Pons (tissue), 1 donor: ENCODE results near the gene IGSF21.
A peak's percentile ranks its signal among the peaks of the same experiment; 100 is the strongest.

Experiments used
- DNase-seq: peaks from one replicate; pipeline ENCODE4 v3.0.0-alpha.2; 2016; ENCODE audit warnings: low spot score

IGSF21 gene

DNA sequence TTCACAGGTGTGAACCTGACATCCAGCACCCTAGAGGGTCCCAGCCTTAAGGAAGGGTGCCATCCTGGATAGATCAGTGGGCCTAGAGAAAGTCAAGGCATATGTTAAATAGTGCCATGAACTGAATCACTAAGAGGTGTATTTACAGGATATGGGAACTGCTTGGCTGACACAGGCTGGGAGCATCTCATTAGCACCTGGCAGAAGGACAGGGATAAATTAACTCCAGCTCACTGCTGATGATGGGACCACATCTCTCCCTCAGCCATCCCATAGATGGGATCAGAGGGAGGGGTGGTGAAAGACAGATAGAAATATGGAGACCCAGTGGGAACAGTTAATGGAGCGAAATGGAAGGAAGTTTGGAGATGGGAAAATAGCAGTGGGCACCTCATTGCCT lies 122.0 kb downstream of the IGSF21 start:
- DNase-seq = no peak

DNA sequence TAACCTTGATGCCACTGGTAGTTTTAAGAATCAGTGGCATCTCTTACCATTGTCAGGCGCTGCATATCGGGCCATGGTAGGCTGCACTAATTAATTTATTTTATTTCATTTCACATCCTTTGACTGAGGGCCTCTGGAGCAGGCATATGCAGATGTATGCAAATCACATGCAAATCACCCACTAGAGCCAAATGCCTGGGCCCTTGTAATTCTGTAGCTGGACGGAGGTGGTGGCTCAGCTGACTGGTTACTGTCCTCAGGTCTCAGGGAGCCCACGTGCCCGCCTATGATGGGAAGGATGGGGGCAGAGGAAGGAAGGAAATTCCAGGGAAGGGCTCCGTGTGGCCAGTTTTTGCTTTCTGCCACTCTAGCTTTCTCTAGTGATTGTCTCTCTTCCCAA lies 122.7 kb downstream of the IGSF21 start:
- DNase-seq = no peak

DNA sequence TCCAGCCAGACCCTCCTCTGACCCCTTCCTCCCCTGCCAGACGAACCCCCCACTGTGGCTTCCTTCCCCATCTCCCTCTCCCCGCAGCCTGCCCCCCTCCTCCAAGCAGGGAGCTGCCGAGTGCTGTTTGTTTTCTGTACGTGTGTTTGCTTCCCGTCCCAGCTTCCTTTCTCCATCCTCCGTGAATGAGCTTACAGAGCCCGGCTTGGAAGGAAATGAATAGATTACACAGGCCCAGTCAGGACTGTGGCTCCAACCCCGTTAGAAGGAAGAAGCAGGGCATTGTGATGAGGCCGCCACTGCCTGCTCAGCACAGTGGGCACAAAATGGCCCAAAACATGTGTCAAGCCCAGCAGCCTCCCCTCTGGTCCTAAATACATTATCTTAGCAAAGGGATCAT lies 123.2 kb downstream of the IGSF21 start:
- DNase-seq = peak; percentile 96

DNA sequence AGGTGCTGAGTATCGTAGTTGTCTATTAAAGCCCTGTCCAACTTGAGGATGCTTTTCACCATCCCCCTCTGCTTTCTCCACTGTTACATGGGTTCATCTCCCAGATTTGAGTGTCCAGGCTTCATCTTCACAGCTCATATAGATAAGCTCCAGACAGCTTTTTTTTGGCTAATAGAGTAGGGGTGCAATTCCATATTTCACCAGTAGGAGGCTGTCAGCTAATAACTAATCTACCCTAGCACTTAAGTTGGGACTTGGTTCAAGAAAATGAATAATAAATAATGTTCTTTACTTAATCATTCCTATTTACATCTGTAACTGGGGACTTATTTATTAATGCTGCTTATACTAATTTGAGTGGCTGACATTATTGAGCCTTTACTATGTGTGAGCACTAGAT lies 124.5 kb downstream of the IGSF21 start:
- DNase-seq = no peak

DNA sequence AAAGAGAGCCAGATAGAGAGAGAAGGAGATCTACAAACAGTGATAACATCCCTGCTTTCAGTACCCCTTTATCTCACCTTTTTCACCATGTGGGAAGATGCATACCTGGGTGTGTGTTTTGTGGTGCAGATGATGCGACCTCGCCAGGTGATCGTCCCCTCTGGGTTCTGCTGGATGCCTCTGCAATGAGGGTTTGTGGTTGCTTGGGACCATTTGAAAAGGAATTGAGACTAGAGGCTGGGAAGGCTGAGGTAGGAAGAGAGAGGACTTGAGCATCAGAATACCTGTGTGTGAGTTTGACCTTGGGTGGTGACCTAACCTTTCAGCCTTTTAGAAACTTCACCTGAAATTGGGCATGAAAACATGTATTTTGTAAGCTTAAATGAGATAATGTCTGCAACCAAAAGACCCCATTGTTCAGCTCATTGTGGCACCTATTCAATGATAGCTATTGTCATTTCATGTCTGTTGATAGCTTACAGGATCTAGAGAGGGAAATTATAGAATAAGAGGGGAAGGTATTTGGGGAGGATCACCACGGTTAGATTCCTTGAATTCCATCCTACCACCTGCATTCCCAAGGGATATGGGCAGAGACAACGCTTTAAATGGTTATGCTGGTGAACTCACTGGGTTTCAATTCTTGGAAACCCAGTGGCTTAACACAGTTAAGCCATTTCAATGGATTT lies 125.7 kb downstream of the IGSF21 start:
- DNase-seq = no peak

DNA sequence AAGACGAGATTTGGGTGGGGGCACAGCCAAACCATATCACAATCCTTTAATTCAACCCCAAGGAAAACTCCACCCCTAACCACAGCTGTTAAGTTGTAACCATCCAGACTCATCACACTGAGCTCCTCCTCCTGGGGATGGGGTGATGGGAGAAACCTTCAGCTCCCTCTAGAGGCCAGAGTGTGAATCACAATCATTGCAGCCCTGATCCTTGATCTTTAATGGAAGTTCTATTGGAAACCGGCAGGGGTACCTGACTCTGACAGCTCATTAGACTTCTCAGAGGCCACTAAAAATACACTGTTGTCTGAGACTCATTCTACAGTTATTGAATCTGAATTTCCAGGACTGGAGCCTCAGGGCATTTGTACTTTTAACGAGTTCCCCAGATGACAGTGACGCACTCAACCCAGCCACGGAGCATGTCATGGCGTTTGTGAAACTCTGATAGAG lies 127.2 kb downstream of the IGSF21 start:
- peak; percentile 86 for DNase-seq

DNA sequence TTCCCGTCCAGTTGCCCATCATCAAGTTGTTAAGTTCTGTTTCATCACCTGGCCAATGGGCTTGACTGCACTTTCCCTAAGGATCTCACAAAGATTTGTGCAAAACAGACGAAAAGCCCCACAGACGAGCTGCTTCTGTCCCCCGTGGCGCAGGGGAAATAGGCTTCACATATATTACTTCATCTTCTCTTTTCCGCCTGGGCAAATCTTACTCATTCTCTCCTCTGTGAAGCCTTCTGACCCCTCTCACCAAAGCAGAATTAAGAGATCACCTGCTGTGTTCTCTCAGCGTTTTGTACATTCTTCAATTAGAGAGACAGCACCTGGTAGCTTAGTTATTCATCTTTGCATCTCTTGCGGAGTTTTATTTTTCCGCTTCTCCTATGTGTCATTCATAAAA lies 129.8 kb downstream of the IGSF21 start:
- no peak for DNase-seq

DNA sequence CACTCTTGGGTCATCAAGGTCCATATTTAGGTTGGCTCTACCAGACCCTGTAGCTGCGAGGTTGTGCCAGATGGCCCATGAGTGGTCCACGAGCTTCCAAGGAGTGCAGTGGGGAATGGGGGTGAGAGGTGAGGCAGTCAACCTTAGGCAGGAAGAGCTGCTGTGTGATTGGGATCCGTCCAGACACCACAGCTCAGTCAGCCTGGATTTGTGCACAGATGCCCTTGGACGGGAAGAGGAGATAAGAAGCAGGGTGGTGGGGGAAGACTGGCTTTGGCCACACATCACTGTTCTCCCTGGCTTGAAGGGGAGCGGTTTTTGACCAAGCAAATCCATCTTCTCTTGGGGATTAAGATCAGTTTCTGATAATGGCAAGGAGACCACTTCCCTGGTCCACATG lies 130.6 kb downstream of the IGSF21 start:
- no peak for DNase-seq

DNA sequence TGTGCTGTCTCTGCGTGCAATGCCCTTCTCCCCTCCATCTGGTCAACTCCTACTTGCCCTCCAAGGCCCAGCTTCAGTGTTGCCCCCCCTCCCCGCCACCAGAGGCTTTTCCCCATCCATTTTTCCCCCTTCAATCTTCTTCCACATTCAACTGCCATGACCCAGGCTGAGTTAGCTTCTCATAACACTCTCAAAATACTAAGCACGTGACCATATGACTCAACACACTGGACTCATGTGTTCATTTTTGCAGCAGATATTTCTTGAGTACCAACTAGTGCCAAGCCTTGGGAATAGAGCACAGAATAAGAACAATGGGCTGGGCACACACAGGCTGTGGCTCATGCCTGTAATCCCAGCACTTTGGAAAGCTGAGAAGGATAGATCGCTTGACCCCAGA lies 132.1 kb downstream of the IGSF21 start:
- no peak for DNase-seq

DNA sequence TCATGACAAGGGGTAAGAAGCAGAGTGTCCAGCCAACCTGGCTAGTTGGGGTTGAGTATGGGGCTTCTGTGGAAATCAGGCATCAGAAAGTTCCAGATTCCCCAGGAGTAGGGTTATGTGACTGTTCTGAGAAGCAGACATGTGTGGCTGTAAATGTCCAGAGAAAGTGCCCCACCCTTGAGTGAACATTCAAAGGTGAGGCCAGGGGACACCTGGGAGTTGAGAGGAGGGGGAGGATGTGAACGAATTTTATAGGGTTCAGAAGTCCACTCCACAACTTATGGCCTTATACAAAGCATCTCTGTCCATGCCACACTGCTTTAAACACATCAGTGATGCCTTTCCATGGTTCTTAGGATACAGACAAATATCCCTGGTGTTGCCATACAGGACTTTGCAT lies 133.3 kb downstream of the IGSF21 start:
- DNase-seq = no peak

DNA sequence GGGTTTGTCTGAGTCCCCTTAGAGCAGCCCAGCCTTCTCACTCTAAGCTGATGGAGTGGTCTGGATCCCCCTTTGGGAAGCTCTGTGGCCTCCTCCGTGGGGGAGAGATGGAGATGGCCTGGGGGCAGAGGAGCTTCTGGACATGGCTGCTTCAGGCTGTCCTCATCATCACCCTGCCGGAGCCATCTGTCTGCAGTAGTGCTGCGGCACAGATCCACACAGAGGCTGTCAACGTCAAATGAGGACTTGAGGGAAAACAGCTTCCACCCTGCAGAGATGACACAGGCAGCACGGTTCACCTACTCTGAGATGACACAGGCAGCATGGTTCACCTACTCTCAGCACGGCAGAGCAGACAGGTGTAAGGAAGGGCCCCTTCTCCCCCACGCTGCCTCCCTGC lies 134.3 kb downstream of the IGSF21 start:
- no peak for DNase-seq

DNA sequence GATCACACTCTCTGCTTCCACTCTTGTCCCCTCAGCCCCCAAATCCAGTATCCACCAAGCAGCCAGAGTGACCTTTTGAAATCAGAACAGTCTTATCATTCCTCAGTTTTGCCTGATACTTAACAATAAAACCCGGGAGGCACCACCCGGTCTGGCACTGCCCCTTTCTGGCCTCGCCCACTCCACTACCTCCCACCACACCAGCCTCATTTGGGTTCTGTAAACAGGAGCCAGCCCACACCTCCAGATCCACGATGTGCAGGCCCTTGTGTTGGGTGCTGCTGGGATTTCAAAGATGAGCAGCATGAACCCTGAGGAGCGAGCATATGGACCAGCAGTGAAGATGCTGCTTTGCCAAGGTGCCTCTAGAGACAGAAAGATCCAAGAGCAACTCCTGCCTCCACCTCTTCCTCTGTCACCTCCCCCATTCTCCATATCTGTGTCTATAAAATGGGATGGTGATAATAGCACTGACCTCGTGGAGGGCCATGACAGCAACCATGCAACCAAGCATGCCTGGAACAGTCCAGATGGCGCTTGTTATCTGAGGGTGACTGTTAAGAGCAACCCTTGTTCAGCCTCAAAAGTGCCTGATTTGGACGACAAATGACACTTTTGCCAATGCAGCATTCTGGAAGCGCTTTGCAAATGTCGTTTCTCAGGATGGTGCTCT lies 136.0 kb downstream of the IGSF21 start:
- DNase-seq = no peak

DNA sequence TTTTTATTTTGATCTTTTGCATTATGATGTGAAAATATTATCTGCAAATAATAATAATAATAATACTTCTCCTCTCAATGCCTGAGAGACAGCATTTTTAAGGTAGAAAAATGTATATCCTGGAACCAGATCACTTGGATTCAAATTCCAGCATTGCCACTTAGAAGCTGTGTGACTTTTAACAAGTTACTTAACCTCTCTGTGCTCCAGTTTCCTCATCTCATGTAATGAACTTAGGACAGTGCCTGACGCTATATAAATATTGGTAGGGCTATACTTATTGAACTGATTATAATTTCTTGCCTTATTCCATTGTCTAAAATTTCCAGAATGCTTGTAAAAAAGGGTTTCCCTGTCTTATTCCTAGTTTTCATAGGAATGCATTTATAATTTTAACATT lies 137.2 kb downstream of the IGSF21 start:
- DNase-seq = no peak

DNA sequence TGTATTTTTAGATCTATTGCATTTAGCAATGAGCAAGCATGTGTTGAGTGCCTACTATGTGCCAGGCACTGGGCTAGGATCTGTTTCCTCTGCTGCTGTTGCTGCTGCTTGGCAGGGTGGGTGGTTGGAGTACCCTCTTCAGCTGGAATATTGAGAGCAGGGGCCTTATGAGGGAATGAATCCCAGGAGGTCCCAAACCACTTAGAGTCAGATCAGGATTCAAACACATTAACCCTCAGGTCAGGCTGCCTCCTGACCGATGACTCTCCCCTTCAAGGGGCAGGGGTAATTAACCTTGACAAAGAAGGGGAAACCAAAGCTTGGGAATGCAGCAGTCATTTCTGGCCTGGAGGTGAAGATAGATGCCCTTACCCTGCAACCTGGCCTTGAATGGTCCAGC lies 138.0 kb downstream of the IGSF21 start:
- no peak for DNase-seq

DNA sequence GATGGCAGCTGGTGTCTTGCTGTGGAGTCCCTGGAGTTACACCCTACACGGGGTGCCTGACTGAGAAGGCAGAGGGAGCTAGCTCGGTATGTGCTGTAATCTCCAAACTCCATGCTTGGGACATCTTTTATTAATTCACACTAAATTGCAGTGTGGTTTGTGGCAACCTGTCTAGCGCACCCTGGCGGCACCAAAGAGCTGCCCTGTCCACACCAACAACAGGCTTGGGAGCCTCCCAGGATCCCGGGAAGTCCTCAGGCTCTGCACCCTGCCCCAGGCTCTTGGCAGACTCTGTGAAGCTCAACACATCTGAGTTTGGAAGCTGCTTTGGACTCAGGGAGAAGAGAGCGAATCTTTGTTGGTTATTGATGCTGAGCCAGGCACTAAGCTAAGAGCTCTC lies 138.9 kb downstream of the IGSF21 start:
- no peak for DNase-seq

DNA sequence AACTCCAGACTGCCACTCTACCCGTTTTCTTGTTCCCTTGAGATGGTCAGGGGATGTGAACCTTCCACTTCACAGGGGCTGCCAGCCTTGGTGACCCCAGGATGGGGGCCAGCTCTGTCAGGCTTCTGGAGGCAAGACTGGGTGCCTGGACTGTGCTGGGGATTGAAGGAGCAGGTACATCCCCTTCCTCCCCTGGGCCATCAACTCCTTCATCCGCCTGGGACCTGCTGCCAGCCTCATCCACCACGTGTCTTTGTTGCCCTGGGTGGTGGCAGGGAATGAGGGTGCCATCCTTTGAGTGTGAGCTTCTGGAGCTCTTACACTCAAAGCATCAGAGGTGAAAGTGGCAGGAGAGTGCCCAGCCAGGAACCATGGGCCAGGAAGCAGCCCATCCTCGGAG lies 139.6 kb downstream of the IGSF21 start:
- no peak for DNase-seq

DNA sequence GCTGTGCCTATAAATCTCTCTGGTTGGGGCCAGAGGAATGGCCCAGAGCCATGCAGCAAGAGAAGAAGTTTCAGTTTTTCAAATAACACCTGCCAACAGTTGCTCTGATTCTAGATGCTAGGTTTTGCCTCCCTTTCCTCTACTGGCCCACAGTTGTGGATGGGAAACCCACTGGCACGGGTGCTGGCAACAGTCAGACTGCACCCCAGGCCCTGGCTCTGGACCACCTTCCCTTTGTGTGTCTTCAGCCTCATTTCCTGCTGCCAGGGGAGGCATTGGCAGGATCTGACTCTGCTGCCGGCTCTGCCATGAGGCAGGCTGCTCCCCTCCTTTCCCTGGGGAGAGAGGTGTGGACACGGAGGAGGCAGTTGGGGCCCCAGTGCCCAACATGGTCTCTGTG lies 142.0 kb downstream of the IGSF21 start:
- DNase-seq = no peak

DNA sequence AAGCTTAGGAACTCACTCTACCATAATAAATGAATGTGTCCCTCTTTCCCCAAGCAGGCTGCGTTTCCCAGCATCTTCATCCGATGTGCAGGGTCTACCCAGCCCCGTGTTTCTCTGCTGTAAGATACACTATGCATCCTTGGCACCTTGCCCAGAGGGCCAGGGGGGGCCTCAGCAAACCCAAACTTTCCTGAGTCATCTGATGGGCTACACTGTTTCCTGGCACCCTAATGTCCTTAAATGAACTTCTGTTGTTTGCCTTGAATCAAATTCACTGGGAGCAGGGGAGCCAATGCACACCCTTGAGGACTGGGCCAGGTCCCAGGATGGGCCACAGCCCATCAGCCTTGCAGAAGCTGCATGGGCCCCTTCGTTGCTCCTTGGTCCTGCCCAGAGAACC lies 145.5 kb downstream of the IGSF21 start:
- no peak for DNase-seq

DNA sequence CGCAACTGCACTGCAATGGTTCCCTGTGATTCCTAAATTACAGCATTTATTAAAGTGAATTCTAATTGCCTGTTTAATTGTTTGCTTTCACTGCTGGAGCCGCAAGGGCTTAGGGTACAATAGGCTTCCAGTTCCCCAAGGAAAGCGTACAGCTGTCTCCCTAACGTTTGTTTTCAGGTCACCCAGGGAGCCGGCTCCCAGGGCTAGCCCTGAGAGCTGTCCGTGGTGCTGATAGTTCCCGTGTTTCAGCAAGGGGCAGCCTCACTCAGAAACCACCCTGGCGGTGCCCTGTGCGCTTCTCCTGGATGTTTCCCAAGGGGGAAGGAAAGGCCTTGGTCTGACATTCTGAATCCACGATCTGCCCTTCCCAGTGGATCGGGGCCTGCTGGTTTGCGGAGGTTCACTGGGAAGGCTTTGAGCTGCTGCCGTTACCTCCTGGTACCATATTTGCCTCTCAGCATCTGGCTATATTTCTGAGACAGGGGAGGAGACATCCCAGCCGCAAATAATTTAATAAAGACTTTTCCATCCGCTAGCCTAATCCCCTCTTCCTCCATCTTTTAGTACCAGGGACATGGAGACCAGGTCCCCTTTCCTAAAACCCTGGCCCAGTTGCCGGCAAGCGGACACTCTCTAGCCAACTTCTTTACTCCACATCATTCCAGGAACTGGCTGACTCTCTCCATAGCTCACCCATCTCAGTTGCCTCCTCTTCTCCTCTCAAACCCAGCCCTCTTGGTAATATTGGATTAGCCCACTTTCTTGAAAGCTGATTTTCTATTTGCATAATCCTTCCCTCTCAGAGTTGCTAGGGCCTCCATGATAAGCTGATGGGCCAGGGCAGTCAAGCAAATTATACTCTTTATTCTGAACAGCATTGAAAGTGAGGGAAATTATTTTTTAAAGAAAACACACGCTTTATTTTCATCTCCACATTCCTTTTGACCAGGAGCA lies 149.0 kb downstream of the IGSF21 start:
- DNase-seq = no peak

DNA sequence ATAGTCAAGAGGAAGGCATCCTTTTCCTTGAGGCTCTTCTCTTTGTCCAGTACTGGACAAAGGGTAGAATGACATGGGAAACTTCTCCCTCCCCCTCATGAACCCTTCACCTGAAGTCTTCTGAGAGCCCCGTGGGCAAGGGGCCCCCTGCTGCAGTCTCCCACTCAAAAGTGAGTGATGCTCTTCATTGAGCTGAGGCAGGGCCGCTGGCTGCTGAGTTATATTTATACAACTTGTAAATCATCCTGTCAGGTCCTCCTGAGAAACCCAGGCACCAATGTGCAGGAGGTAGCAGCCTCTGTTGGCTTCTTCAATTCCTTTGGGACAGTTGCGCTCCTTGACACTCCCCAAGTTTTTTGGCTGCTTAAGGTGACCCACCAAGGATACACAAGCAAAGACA lies 150.2 kb downstream of the IGSF21 start:
- DNase-seq = no peak

DNA sequence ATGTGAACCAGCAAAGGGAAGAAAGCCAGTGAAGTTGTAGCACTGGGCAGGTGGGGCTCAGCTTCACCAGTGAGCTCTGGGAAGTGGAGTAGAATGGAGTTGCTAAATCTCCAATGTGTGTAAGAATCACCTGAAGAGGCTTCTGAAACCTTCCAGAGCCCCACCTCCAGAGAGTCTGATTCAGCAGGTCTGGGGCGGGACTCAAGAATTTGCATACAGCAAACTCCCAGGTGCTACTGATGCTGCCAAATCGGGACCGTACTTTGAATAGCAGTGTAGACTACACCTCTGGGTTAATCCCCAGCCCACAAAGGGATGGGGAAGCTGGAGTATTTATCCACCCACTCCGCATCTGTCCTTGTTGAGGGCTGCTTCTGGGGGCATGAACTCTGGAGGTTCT lies 154.3 kb downstream of the IGSF21 start:
- no peak for DNase-seq

DNA sequence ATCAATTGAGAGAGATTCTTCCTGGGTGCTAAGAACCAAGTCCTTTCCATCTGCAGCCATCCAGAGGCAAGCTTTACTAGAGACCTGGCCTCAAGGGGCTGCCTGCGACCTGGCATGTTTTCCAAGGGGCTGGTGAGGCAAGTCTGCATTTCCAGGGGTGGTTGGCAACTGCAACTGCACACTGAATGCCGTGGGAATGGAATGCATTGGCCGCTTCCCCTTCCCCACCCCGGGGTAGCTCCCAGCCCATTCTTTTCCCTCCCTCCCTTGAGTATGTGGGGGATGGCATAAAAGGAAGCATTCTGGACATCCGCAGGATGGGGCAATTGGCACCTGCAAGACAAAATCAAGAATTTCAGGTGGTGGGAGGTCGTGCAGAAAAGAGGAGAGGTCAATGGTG lies 155.1 kb downstream of the IGSF21 start:
- DNase-seq = no peak

DNA sequence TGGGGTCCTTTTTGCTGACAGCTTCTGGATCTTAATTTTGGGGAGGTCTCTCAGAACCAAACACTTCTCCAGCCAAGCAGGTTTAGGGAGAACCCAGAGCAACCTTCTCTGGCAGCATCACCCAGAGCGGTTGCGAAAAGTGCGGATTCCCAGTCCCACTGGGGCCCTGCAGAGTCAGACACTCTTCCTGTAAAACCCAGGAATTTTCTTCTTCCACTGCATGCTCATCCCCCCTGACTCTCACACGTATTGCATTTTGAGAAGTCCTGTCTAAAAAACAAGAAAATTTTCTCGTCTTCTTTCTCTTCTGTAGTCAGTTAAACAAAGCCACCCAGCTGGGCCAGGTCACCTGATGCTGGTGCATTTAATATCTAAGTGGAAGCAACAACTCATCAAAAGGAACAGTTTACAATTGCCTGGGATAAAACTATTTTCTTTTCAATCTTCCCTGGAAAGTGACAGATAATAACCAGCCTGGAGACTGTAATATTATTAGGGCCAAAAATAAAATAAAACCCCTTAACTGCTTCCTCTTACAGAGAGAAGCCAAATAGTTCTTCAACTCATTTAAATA lies 156.0 kb downstream of the IGSF21 start:
- no peak for DNase-seq
